DMS153 treated with DMSO at 0.1 percent for 48 hours (cell line): Measurements from ENCODE around the gene TEX19.
"Not testable (repeated sequence)": the region's sequence is repeated elsewhere in the genome, so short reads cannot be mapped to it uniquely, and the experiment has no call there.

Experiments
- DNase-seq: peaks from one replicate; lab custom pipeline; 2025; ENCODE audit not compliant: unreplicated experiment; lab: John Stamatoyannopoulos, UW

TEX19 gene

GRCh38 chr17:82406131-82406671, 47.2 kb downstream of the TEX19 start:
- DNase-seq, result no peak

GRCh38 chr17:82407255-82407654, 48.2 kb downstream of the TEX19 start:
- no peak for DNase-seq

GRCh38 chr17:82408288-82408937, 49.4 kb downstream of the TEX19 start:
- no peak for DNase-seq

- DNase-seq, result no peak
Measured at GRCh38 chr17:82408938-82409318, 49.9 kb downstream of the TEX19 start.

GRCh38 chr17:82410014-82410716, 51.1 kb downstream of the TEX19 start:
- no peak for DNase-seq

GRCh38 chr17:82411396-82412053, 52.5 kb downstream of the TEX19 start:
- no peak for DNase-seq

GRCh38 chr17:82412081-82412480, 53.0 kb downstream of the TEX19 start:
- not testable (repeated sequence) for DNase-seq

- DNase-seq, result peak; percentile 52
Measured at GRCh38 chr17:82412535-82413520, 53.8 kb downstream of the TEX19 start.
